Neural cell (in vitro differentiated cells): ENCODE data around the gene HK1. TPM values are rescaled to one million over a fixed set of nuclear protein-coding genes. Genes with fewer than 3 reads are reported as not detected.

ENCODE experiments used
- H2AFZ ChIP-seq: fragments of 200-600, 300-800 bp; sonication (generic), shearing (Covaris generic); 2 replicates; pipeline ENCODE4 v1.6.0; 2014; ENCODE audit warnings: low read depth, mild to moderate bottlenecking, antibody characterized with exemption, low read length, moderate library complexity
- H3F3A ChIP-seq: fragments of 200-600 bp; shearing (Covaris generic); 2 replicates; pipeline ENCODE4 v1.6.1; 2016; ENCODE audit warnings: mild to moderate bottlenecking, moderate library complexity, mixed read lengths, antibody characterized with exemption, low read length; ENCODE audit not compliant: insufficient read depth, poor library complexity, severe bottlenecking
- H3K27ac ChIP-seq: fragments of 200-600, 300-800 bp; sonication (generic), shearing (Covaris generic); 2 replicates; pipeline ENCODE4 v1.5.1; 2014; ENCODE audit warnings: mild to moderate bottlenecking, low read length, moderate library complexity
- H3K27me3 ChIP-seq: fragments of 300-800, 200-600 bp; sonication (generic), shearing (Covaris generic); 2 replicates; pipeline ENCODE4 v1.6.0; 2014; ENCODE audit warnings: mild to moderate bottlenecking, low read depth, low read length, moderate library complexity; ENCODE audit not compliant: insufficient read depth
- H3K36me3 ChIP-seq: fragments of 300-800, 200-600 bp; sonication (generic), shearing (Covaris generic); 2 replicates; pipeline ENCODE4 v1.5.1; 2014; ENCODE audit warnings: mild to moderate bottlenecking, antibody characterized with exemption, low read length, moderate library complexity; ENCODE audit not compliant: insufficient read depth
- H3K4me2 ChIP-seq: fragments of 300-800, 200-600 bp; sonication (generic), shearing (Covaris generic); 2 replicates; pipeline ENCODE4 v1.6.0; 2014; ENCODE audit warnings: mild to moderate bottlenecking, low read length
- H3K4me3 ChIP-seq: fragments of 300-800, 200-600 bp; sonication (generic), shearing (Covaris generic); 2 replicates; pipeline ENCODE4 v1.5.1; 2014; ENCODE audit warnings: mild to moderate bottlenecking, low read length, moderate library complexity
- H3K79me2 ChIP-seq: fragments of 200-600 bp; shearing (Covaris generic); replicated peaks from 2 replicates; pipeline ENCODE4 v1.6.0; 2014; ENCODE audit warnings: mild to moderate bottlenecking, low read length, moderate library complexity; ENCODE audit not compliant: insufficient read depth
- H3K9ac ChIP-seq: fragments of 300-800, 200-600 bp; sonication (generic), shearing (Covaris generic); 2 replicates; pipeline ENCODE4 v1.6.1; 2016; ENCODE audit warnings: mild to moderate bottlenecking, low read length, mixed read lengths
- H3K9me2 ChIP-seq: fragments of 200-600 bp; shearing (Covaris generic); 2 replicates; pipeline ENCODE4 v1.6.1; 2016; ENCODE audit warnings: mild to moderate bottlenecking, low read length, mixed read lengths; ENCODE audit not compliant: insufficient read depth
- H3K9me3 ChIP-seq: fragments of 200-600, 300-800 bp; sonication (generic), shearing (Covaris generic); 2 replicates; pipeline ENCODE4 v1.6.1; 2016; ENCODE audit warnings: mild to moderate bottlenecking, mixed run types, low read length, moderate library complexity, mixed read lengths
- H4K20me1 ChIP-seq: fragments of 200-600 bp; shearing (Covaris generic); 2 replicates; pipeline ENCODE4 v1.6.1; 2016; ENCODE audit warnings: mild to moderate bottlenecking, mixed run types; ENCODE audit not compliant: insufficient read depth
- CTCF ChIP-seq: fragments of 450-650 bp; IDR thresholded peaks from 2 replicates; pipeline ENCODE4 v1.5.1; 2014; ENCODE audit warnings: antibody characterized with exemption, mild to moderate bottlenecking, moderate library complexity; ENCODE audit not compliant: poor library complexity, severe bottlenecking
- EP300 ChIP-seq: fragments of 450-650 bp; conservative IDR thresholded peaks from 2 replicates; pipeline ENCODE4 v1.6.1; 2014; ENCODE audit warnings: antibody characterized with exemption, mild to moderate bottlenecking, moderate library complexity; ENCODE audit not compliant: poor library complexity, severe bottlenecking
- EZH2 ChIP-seq: fragments of 200-600, 300-800 bp; shearing (Covaris generic), sonication (generic); IDR thresholded peaks from 2 replicates; pipeline ENCODE4 v1.6.1; 2014; ENCODE audit warnings: antibody characterized with exemption, low read length, borderline replicate concordance, mild to moderate bottlenecking; ENCODE audit not compliant: insufficient read depth, poor library complexity, severe bottlenecking
- MXI1 ChIP-seq: fragments of 450-650 bp; conservative IDR thresholded peaks from 2 replicates; pipeline ENCODE4 v1.6.1; 2014; ENCODE audit warnings: antibody characterized with exemption, mild to moderate bottlenecking; ENCODE audit not compliant: poor library complexity, severe bottlenecking
- POLR2AphosphoS5 ChIP-seq: IDR thresholded peaks from 2 replicates; pipeline ENCODE4 v1.6.1; 2012
- RAD21 ChIP-seq: fragments of 450-650 bp; conservative IDR thresholded peaks from 2 replicates; pipeline ENCODE4 v1.6.1; 2014; ENCODE audit warnings: antibody characterized with exemption, mild to moderate bottlenecking, moderate library complexity
- REST ChIP-seq: IDR thresholded peaks from 2 replicates; pipeline ENCODE4 v1.6.1; 2012; ENCODE audit warnings: borderline replicate concordance
- SMC3 ChIP-seq: fragments of 450-650 bp; conservative IDR thresholded peaks from 2 replicates; pipeline ENCODE4 v1.6.1; 2014; ENCODE audit warnings: antibody characterized with exemption, mild to moderate bottlenecking, moderate library complexity; ENCODE audit not compliant: poor library complexity
- TAF1 ChIP-seq: IDR thresholded peaks from 2 replicates; pipeline ENCODE4 v1.6.1; 2012; ENCODE audit warnings: low read depth
- polyA plus RNA-seq: library from polyadenylated mRNA; depleted of rRNA; stranded (reverse); fragments of >200 nt; gene quantifications from 2 replicates; pipeline ENCODE4 v1.2.3, GENCODE V29; 2014

Gene HK1
- polyA plus RNA-seq, 1 donor from 2014 or later, result 60.5 TPM

GRCh38 chr10:69398466-69398865 is 120.2 kb downstream of the HK1 start:
- H3K36me3 ChIP-seq, result peaks cover 9% of the 10 kb centered on the region
- no peaks in the 10 kb centered on the region for H3K27me3 ChIP-seq
- no peak overlapping the region for H3K4me3 ChIP-seq
- H3K9me3 ChIP-seq, result no peaks in the 10 kb centered on the region
- TF ChIP-seq TAF1, result no peak
- no peak for TF ChIP-seq CTCF
- TF ChIP-seq EP300, result no peak
- no peak for TF ChIP-seq MXI1
- no peak for TF ChIP-seq POLR2AphosphoS5
- no peak for TF ChIP-seq RAD21
- no peak for TF ChIP-seq EZH2
- no peak for TF ChIP-seq SMC3
- no peak for TF ChIP-seq REST
- no peaks in the 10 kb centered on the region for H4K20me1 ChIP-seq
- H2AFZ ChIP-seq, result no peak overlapping the region
- no peak overlapping the region for H3K4me2 ChIP-seq
- H3F3A ChIP-seq, result no peaks in the 10 kb centered on the region
- no peak overlapping the region for H3K9ac ChIP-seq
- no peaks in the 10 kb centered on the region for H3K79me2 ChIP-seq
- H3K9me2 ChIP-seq, result no peaks in the 10 kb centered on the region
- H3K27ac ChIP-seq, result no peak overlapping the region

- no peaks in the 10 kb centered on the region for H4K20me1 ChIP-seq
- no peak overlapping the region for H2AFZ ChIP-seq
- H3K9me2 ChIP-seq, result no peaks in the 10 kb centered on the region
- no peak overlapping the region for H3K4me2 ChIP-seq
- H3K4me3 ChIP-seq, result no peak overlapping the region
- H3F3A ChIP-seq, result no peaks in the 10 kb centered on the region
- H3K9me3 ChIP-seq, result no peaks in the 10 kb centered on the region
- no peak overlapping the region for H3K9ac ChIP-seq
- no peaks in the 10 kb centered on the region for H3K79me2 ChIP-seq
- TF ChIP-seq MXI1 (no peak), EZH2 (no peak), CTCF (no peak), EP300 (no peak), SMC3 (no peak), RAD21 (no peak), REST (no peak), TAF1 (no peak), POLR2AphosphoS5 (no peak)
- no peaks in the 10 kb centered on the region for H3K36me3 ChIP-seq
- H3K27me3 ChIP-seq, result no peaks in the 10 kb centered on the region
- no peak overlapping the region for H3K27ac ChIP-seq
Observed at GRCh38 chr10:69400936-69401335, 122.6 kb downstream of the HK1 start.
